ENCODE data around the gene GADD45GIP1. TPM values are rescaled to one million over a fixed set of nuclear protein-coding genes. Genes with fewer than 3 reads are reported as not detected.

The GADD45GIP1 gene
- total and polyA plus RNA-seq, 10 of the 15 experiments (the other 5 are each of a cell fraction or from before 2014, with no cell fraction given) = 5.1 to 136 (median 30.1) TPM

DNA sequence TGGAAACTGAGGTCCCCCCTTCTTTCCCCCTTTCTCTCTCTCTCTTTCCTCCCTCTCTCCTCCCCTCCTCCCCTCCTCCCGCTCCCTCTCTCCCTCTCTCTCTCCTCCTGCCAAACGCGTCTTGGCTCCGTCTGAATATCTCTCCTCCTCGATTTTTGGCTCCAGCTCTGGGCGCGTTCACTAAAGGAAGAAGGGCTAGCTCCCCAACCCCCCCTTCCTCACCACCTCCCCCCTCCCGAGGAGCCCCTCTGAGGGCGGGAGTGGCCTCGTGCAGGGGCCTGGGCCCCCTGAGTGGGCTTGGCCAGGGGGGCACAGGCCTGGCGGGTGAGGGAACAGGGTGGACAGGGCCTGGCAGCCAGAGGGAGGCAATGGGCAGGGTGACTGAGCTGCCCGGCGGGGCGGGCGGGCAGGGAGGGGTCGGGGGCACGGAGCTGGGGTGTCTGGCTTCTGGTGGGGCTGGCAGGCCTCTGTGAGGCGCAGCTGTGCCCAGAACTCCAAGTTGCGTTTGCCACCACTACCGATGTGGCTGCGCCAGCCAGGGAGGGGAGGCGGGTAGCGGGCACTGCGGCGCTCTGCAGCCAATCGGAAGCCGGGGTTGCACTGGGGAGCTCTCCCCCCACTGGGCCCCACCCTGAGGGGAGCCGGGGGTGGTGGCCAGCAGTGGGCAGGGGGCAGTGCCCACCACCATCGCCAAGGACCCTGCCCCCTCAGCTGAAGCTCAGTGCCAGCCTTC lies 45.3 kb upstream of the GADD45GIP1 start:
- ATAC-seq = no peak
- in situ Hi-C loops (cut with MboI) = no loop called here
- intact Hi-C loops (cut with micrococcal nuclease; ENCODE audit: unreplicated experiment) = no loop called here
- Histone ChIP-seq H3K36me3 (ENCODE audit: control insufficient read depth in 2 of 2, insufficient read depth in 2 of 2, low read length in 1 of 2) (no peaks in the 10 kb centered on the region), H3K4me3 (no peak overlapping the region), H4K20me1 (ENCODE audit: control insufficient read depth, insufficient read depth) (no peaks in the 10 kb centered on the region), H3K27ac (ENCODE audit: control insufficient read depth, insufficient read depth) (no peak overlapping the region), H3K79me2 (ENCODE audit: control insufficient read depth, insufficient read depth, low read length) (no peaks in the 10 kb centered on the region), H3K9me3 (replicated peaks; ENCODE audit: control insufficient read depth, insufficient read depth, low read length) (no peaks in the 10 kb centered on the region), H3K9ac (ENCODE audit: control insufficient read depth, insufficient read depth, low read length) (no peak overlapping the region), H3K27me3 (replicated peaks in 1 of 2; ENCODE audit: control insufficient read depth in 2 of 2, insufficient read depth in 2 of 2, low read length in 1 of 2) (no peaks in the 10 kb centered on the region; a peak in 2 of 4 replicates), H3K4me2 (ENCODE audit: control insufficient read depth, insufficient read depth) (no peak overlapping the region), H2AFZ (ENCODE audit: control insufficient read depth, low read depth, low read length) (no peak overlapping the region), H3K4me1 (ENCODE audit: control insufficient read depth, insufficient read depth, low read length) (no peaks in the 10 kb centered on the region)
- TF ChIP-seq BCL11A (IDR thresholded peaks at IDR 0.05; ENCODE audit: low read depth, low read length) = no peak
- 78% methylated on average over 7 of the region's 29 CpGs for WGBS (ENCODE audit: insufficient coverage, insufficient replicate concordance, low lambda C conversion rate, missing lambda C conversion rate)
- no peak for DNase-seq (ENCODE audit: low read depth, low spot score)
- ChIA-PET SMC1A (ENCODE audit: uncharacterized antibody, unreplicated experiment) (no interaction called here), CTCF (interaction anchor here (1.8 kb wide), 1 partner anchor 25 kb away, joined by 5 read pairs; no protein-coding TSS in a partner anchor), RAD21 (ENCODE audit: unreplicated experiment) (no interaction called here), POLR2A (no interaction called here)
- no peak for FAIRE-seq
- BruUV-seq (replicated peaks) = no TSS peak

DNA sequence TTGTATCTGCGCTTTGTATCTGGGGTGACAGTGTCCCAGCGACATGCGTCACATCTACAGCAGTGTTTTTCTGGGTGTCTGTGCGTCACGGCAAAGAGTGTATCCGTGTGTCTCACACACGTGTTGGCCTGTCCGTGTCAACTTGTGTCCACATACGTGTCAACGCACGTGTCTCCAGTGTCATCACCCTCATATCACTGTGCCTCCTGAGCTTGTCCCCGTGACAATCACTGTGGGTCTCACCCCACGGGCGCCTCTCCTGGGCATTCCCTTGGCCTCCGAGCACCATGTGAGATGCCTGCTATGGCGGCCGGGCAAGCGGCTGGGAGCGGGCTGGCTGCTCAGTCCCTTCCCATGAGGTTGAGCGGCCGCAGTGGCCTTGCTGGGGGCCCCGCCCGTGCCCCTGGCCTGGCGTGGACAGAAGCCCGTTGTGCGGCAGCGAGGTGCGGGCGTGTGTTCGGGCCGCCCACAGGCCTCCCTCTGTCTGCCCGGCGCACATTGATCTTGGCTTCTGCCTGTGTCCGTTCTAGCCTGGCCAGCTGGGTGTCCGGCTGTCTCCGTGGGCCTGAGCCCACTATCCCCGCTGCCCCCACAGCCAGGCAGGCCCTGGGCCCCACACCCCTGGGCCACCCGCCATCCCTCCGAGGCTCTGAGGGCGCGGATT lies 44.6 kb upstream of the GADD45GIP1 start:
- BruUV-seq (replicated peaks) = no TSS peak
- H3K36me3 ChIP-seq (ENCODE audit: control insufficient read depth in 2 of 2, insufficient read depth in 2 of 2, low read length in 1 of 2) = no peaks in the 10 kb centered on the region
- ATAC-seq = no peak
- FAIRE-seq = no peak
- H3K4me3 ChIP-seq = no peak overlapping the region
- H3K79me2 ChIP-seq (ENCODE audit: control insufficient read depth, insufficient read depth, low read length) = no peaks in the 10 kb centered on the region
- WGBS (ENCODE audit: insufficient coverage, insufficient replicate concordance, low lambda C conversion rate, missing lambda C conversion rate) = 78% methylated on average over 39 of the region's 41 CpGs
- no peaks in the 10 kb centered on the region for H3K9me3 ChIP-seq (replicated peaks; ENCODE audit: control insufficient read depth, insufficient read depth, low read length)
- RAD21 ChIA-PET (ENCODE audit: unreplicated experiment) = no interaction called here
- H3K27me3 ChIP-seq (replicated peaks in 1 of 2; ENCODE audit: control insufficient read depth in 2 of 2, insufficient read depth in 2 of 2, low read length in 1 of 2) = no peaks in the 10 kb centered on the region; a peak in 2 of 4 replicates
- H3K4me2 ChIP-seq (ENCODE audit: control insufficient read depth, insufficient read depth) = no peak overlapping the region
- CTCF ChIA-PET = interaction anchor here (0.6 kb wide), 1 partner anchor 237 kb away, joined by 3 read pairs; no protein-coding TSS in a partner anchor
- DNase-seq (ENCODE audit: low read depth, low spot score) = no peak
- in situ Hi-C loops (cut with MboI) = no loop called here
- H3K9ac ChIP-seq (ENCODE audit: control insufficient read depth, insufficient read depth, low read length) = no peak overlapping the region
- POLR2A ChIA-PET = no interaction called here
- intact Hi-C loops (cut with micrococcal nuclease; ENCODE audit: unreplicated experiment) = no loop called here
- H3K27ac ChIP-seq (ENCODE audit: control insufficient read depth, insufficient read depth) = no peak overlapping the region
- H3K4me1 ChIP-seq (ENCODE audit: control insufficient read depth, insufficient read depth, low read length) = no peaks in the 10 kb centered on the region
- no peaks in the 10 kb centered on the region for H4K20me1 ChIP-seq (ENCODE audit: control insufficient read depth, insufficient read depth)
- SMC1A ChIA-PET (ENCODE audit: uncharacterized antibody, unreplicated experiment) = no interaction called here
- H2AFZ ChIP-seq (ENCODE audit: control insufficient read depth, low read depth, low read length) = no peak overlapping the region
- TF ChIP-seq, protein P1, sequence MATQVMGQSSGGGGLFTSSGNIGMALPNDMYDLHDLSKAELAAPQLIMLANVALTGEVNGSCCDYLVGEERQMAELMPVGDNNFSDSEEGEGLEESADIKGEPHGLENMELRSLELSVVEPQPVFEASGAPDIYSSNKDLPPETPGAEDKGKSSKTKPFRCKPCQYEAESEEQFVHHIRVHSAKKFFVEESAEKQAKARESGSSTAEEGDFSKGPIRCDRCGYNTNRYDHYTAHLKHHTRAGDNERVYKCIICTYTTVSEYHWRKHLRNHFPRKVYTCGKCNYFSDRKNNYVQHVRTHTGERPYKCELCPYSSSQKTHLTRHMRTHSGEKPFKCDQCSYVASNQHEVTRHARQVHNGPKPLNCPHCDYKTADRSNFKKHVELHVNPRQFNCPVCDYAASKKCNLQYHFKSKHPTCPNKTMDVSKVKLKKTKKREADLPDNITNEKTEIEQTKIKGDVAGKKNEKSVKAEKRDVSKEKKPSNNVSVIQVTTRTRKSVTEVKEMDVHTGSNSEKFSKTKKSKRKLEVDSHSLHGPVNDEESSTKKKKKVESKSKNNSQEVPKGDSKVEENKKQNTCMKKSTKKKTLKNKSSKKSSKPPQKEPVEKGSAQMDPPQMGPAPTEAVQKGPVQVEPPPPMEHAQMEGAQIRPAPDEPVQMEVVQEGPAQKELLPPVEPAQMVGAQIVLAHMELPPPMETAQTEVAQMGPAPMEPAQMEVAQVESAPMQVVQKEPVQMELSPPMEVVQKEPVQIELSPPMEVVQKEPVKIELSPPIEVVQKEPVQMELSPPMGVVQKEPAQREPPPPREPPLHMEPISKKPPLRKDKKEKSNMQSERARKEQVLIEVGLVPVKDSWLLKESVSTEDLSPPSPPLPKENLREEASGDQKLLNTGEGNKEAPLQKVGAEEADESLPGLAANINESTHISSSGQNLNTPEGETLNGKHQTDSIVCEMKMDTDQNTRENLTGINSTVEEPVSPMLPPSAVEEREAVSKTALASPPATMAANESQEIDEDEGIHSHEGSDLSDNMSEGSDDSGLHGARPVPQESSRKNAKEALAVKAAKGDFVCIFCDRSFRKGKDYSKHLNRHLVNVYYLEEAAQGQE (IDR thresholded peaks at IDR 0.05; ENCODE audit: low read depth, low read length) = no peak
- TF ChIP-seq RAD51 (IDR thresholded peaks at IDR 0.05) (no peak), SPI1 (IDR thresholded peaks at IDR 0.05; ENCODE audit: borderline replicate concordance, insufficient read depth, low read depth, low read length) (no peak), IRF4 (IDR thresholded peaks at IDR 0.05; ENCODE audit: low read depth, low read length) (no peak), SRF (IDR thresholded peaks at IDR 0.05; ENCODE audit: low read depth in 2 of 2, low read length in 2 of 2) (no peak), CBX3 (IDR thresholded peaks at IDR 0.05; ENCODE audit: borderline replicate concordance, low read depth) (no peak)
- TF ChIP-seq, protein P2, sequence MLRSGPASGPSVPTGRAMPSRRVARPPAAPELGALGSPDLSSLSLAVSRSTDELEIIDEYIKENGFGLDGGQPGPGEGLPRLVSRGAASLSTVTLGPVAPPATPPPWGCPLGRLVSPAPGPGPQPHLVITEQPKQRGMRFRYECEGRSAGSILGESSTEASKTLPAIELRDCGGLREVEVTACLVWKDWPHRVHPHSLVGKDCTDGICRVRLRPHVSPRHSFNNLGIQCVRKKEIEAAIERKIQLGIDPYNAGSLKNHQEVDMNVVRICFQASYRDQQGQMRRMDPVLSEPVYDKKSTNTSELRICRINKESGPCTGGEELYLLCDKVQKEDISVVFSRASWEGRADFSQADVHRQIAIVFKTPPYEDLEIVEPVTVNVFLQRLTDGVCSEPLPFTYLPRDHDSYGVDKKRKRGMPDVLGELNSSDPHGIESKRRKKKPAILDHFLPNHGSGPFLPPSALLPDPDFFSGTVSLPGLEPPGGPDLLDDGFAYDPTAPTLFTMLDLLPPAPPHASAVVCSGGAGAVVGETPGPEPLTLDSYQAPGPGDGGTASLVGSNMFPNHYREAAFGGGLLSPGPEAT (IDR thresholded peaks at IDR 0.05; ENCODE audit: low read depth) = no peak
- TF ChIP-seq, protein P3, sequence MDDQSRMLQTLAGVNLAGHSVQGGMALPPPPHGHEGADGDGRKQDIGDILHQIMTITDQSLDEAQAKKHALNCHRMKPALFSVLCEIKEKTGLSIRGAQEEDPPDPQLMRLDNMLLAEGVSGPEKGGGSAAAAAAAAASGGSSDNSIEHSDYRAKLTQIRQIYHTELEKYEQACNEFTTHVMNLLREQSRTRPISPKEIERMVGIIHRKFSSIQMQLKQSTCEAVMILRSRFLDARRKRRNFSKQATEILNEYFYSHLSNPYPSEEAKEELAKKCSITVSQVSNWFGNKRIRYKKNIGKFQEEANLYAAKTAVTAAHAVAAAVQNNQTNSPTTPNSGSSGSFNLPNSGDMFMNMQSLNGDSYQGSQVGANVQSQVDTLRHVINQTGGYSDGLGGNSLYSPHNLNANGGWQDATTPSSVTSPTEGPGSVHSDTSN (IDR thresholded peaks at IDR 0.05; ENCODE audit: insufficient replicate concordance, low read depth, low read length) = no peak
